ENCODE results near the gene ANTXR1. TPM values are rescaled to one million over a fixed set of nuclear protein-coding genes. Genes with fewer than 3 reads are reported as not detected.

ANTXR1 gene
- total and polyA plus RNA-seq, 9 of the 15 experiments (the other 6 are each of a cell fraction or from before 2014, with no cell fraction given): 0.07 to 1.00 (median 0.54) TPM

DNA sequence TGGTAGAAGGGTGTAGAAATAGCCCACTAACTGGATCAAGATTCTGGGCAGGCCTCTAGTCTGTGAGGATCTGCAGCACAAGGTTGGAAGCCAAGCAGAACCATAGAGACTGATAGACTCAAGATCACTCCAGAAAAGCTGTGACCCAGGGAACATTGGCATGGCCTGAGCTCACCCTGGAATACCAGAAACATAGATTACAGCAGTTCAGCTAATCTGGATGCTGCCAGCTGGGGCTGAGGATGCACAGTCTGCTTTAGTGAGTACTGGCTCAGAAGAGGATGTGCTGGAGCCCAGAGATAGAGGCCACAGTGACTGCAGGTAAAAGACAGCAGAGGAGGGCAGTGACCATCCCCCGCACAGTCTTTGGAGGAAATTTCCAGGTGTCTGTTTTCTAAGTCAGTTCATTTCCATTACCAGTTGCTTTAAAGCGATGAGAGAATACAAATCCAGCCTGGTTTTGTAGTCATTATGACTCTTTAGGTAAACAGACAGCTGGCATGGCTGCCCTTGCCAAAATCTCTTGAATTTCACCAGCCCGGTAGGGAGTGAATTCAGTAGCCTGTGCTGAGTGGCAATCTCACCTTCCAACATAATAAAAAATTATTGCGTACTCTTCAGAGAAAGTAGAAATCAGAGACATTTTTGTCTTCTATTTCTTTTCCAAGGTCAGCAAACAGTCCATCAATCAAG is 119.2 kb downstream of the ANTXR1 start (continued):
- TF ChIP-seq NRF1 (conservative IDR thresholded peaks at IDR 0.05 in 1 of 2, IDR thresholded peaks at IDR 0.05 in 1 of 2): no peak
- TF ChIP-seq ARID2 (IDR thresholded peaks at IDR 0.05): no peak
- no peak for TF ChIP-seq NELFE (IDR thresholded peaks at IDR 0.05; ENCODE audit: insufficient read depth, insufficient read length)

DNA sequence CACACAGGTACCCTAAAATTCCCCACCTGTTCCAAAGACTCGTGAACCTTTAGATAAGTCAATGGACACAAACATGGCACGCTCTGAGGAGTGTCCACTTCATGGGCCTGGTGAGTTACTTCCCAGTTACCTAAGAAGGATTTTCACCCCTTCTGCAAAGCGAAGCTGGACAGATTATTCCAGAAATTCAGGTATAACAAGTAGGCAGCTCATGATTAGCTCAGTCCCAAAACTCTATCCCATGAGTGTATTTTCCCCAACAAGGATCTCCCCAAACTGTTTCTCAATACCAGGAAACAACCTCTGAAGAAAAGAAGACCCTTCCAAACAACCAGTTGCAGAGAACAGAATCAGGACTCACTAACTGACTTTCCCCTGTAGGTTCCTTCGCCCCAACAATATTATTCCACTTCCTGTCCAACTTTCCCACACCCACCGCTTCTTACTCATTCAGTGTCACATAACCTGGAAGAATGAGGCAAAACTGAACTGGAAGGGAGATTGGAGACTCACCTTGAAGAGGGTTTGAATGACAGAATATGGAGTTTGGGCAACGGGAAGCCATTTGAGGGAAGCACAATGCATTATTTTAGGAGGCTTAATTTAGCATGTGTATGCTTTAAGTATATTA is 120.1 kb downstream of the ANTXR1 start:
- Histone ChIP-seq H3K79me2 (ENCODE audit: control insufficient read depth, insufficient read depth, low read length) (no peaks in the 10 kb centered on the region), H3K36me3 (ENCODE audit: control insufficient read depth, insufficient read depth, low read length) (no peaks in the 10 kb centered on the region), H2AFZ (ENCODE audit: low read depth, low read length) (no peak overlapping the region), H3K4me3 (no peak overlapping the region), H3K27ac (ENCODE audit: extremely low read depth, low read depth, low read length) (no peak overlapping the region), H3K9me1 (ENCODE audit: control insufficient read depth, insufficient read depth, low read length) (no peaks in the 10 kb centered on the region), H3K27me3 (ENCODE audit: control insufficient read depth in 2 of 2, insufficient read depth in 2 of 2, low read length in 2 of 2) (peaks cover 3 to 10% of the 10 kb centered on the region in 2 experiments; a peak in 2 of 5 replicates), H3K4me2 (ENCODE audit: insufficient read depth, low read length) (no peak overlapping the region), H3K9me3 (replicated peaks; ENCODE audit: control insufficient read depth, insufficient read depth, low read depth, low read length) (no peaks in the 10 kb centered on the region), H3K4me1 (replicated peaks in 1 of 2; ENCODE audit: control insufficient read depth in 2 of 2, insufficient read depth in 2 of 2, low read length in 2 of 2) (no peaks in the 10 kb centered on the region), H4K20me1 (replicated peaks; ENCODE audit: control insufficient read depth, insufficient read depth, low read length) (no peaks in the 10 kb centered on the region), H3K9ac (ENCODE audit: insufficient read depth in 1 of 2, low read depth in 2 of 2, low read length in 2 of 2) (no peak overlapping the region)
- in situ Hi-C loops (cut with MboI): no loop called here
- no TSS peak for BruUV-seq (replicated peaks)
- ATAC-seq: no peak
- no peak for DNase-seq (ENCODE audit: extremely low read depth in 1 of 4, low spot score in 3 of 4)
- WGBS (ENCODE audit: insufficient coverage, low coverage, missing lambda C conversion rate): 0% methylated on average over 6 of the region's 6 CpGs
- ChIA-PET POLR2A (no interaction called here), CTCF (ENCODE audit: low intra/inter-chr PET ratio) (no interaction called here)
- TF ChIP-seq PURB (CRISPR knock-in tag; IDR thresholded peaks at IDR 0.05; ENCODE audit: low read depth) (no peak), ZEB2 (IDR thresholded peaks at IDR 0.05) (no peak), KDM5B (IDR thresholded peaks at IDR 0.05; ENCODE audit: insufficient replicate concordance, low read depth, low read length) (no peak), CBX5 (IDR thresholded peaks at IDR 0.05; ENCODE audit: borderline replicate concordance, low read depth) (no peak), CBX3 (IDR thresholded peaks at IDR 0.05; ENCODE audit: borderline replicate concordance in 1 of 2, low read length in 2 of 2) (no peak)
- TF ChIP-seq, protein P1, sequence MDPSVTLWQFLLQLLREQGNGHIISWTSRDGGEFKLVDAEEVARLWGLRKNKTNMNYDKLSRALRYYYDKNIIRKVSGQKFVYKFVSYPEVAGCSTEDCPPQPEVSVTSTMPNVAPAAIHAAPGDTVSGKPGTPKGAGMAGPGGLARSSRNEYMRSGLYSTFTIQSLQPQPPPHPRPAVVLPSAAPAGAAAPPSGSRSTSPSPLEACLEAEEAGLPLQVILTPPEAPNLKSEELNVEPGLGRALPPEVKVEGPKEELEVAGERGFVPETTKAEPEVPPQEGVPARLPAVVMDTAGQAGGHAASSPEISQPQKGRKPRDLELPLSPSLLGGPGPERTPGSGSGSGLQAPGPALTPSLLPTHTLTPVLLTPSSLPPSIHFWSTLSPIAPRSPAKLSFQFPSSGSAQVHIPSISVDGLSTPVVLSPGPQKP (CRISPR knock-in tag; IDR thresholded peaks at IDR 0.05): no peak
- no peak for FAIRE-seq
- intact Hi-C loops (cut with micrococcal nuclease): no loop called here
